Panc1 (cell line): ENCODE data around the gene CNTNAP1. TPM values are rescaled to one million over a fixed set of nuclear protein-coding genes. Genes with fewer than 3 reads are reported as not detected.
"Not testable (repeated sequence)": the region's sequence is repeated elsewhere in the genome, so short reads cannot be mapped to it uniquely, and the experiment has no call there.

ENCODE experiments used
- ATAC-seq: fragments of 200-7000 bp; cut with Tn5 transposase; 2 replicates; pipeline ENCODE4 v1.9.1; 2020; ENCODE audit warnings: mild to moderate bottlenecking, moderate library complexity
- BruUV-seq: library from RNA; stranded (reverse); fragments of 400-500 nt; replicated peaks from 2 replicates; lab custom pipeline; 2021; lab: Mats Ljungman, UMichigan
- CTCF ChIA-PET: fragments of 300-600 bp; sonication (Branson Sonifier 250); formaldehyde crosslinking; loops from one replicate; lab custom pipeline; 2022; ENCODE audit warnings: antibody characterized with exemption; lab: Charles Lee
- POLR2A ChIA-PET: fragments of 300-600 bp; sonication (Branson Sonifier 250); formaldehyde crosslinking; loops from one replicate; lab custom pipeline; 2022; ENCODE audit warnings: antibody characterized with exemption; lab: Charles Lee
- DNase-seq: peaks from one replicate; pipeline ENCODE4 v3.0.0-alpha.2; 2010; ENCODE audit warnings: low read depth, low spot score
- H3K27ac ChIP-seq: 2 replicates; pipeline ENCODE4 v1.5.1; 2011; ENCODE audit warnings: mild to moderate bottlenecking, low read length, inconsistent platforms
- H3K27me3 ChIP-seq: fragments of 200-500 bp; sonication (Bioruptor generic); 2 replicates; pipeline ENCODE4 v1.6.0; 2014; ENCODE audit warnings: low read length, inconsistent platforms; ENCODE audit not compliant: control insufficient read depth, insufficient read depth
- H3K36me3 ChIP-seq: fragments of 200-500 bp; sonication (Bioruptor generic); 2 replicates; pipeline ENCODE4 v1.5.1; 2014; ENCODE audit warnings: inconsistent platforms, mild to moderate bottlenecking, low read length, moderate library complexity; ENCODE audit not compliant: control insufficient read depth, insufficient read depth
- H3K4me1 ChIP-seq: 2 replicates; pipeline ENCODE4 v1.5.1; 2011; ENCODE audit warnings: inconsistent platforms, mild to moderate bottlenecking, low read length, moderate library complexity; ENCODE audit not compliant: control insufficient read depth, insufficient read depth
- H3K4me3 ChIP-seq, 2 experiments: 2 replicates each; pipeline ENCODE4 v1.5.1; 2011 to 2012; ENCODE audit warnings: low read depth in 2 of 2, low read length in 2 of 2, mild to moderate bottlenecking in 2 of 2, inconsistent platforms in 1 of 2, moderate library complexity in 1 of 2
- H3K9me3 ChIP-seq: fragments of 200-500 bp; sonication (Bioruptor generic); 2 replicates; pipeline ENCODE4 v1.5.1; 2014; ENCODE audit warnings: low read depth, mild to moderate bottlenecking, inconsistent platforms, low read length, moderate library complexity; ENCODE audit not compliant: control insufficient read depth, insufficient read depth
- CTCF ChIP-seq: fragments of 450-650 bp; IDR thresholded peaks from 2 replicates; pipeline ENCODE4 v1.5.1; 2017; ENCODE audit warnings: mild to moderate bottlenecking
- POLR2AphosphoS5 ChIP-seq: IDR thresholded peaks from 2 replicates; pipeline ENCODE4 v1.6.1; 2012; ENCODE audit warnings: mild to moderate bottlenecking, low read depth, low read length, moderate library complexity
- REST ChIP-seq, 2 experiments: IDR thresholded peaks; 2 replicates each; pipeline ENCODE4 v1.6.1; 2011 to 2012; ENCODE audit warnings: low read depth in 2 of 2, control low read depth in 1 of 2, low read length in 1 of 2, mild to moderate bottlenecking in 1 of 2, moderate library complexity in 1 of 2; ENCODE audit not compliant: insufficient read depth in 1 of 2
- SIN3A ChIP-seq: IDR thresholded peaks from 2 replicates; pipeline ENCODE4 v1.6.1; 2012; ENCODE audit warnings: low read depth, mild to moderate bottlenecking, low read length, moderate library complexity, borderline replicate concordance; ENCODE audit not compliant: insufficient read depth
- TCF7L2 ChIP-seq: IDR thresholded peaks from 2 replicates; pipeline ENCODE4 v1.6.1; 2011; ENCODE audit warnings: mild to moderate bottlenecking, low read depth, low read length, inconsistent platforms
- in situ Hi-C: cut with HindIII; loops from 2 replicates; pipeline ENCODE4 v1.10.0; 2016; ENCODE audit warnings: low sequenced_read_pairs, low pct_unique_long_range_greater_than_20kb
- intact Hi-C: fragments of 100-400 bp; cut with micrococcal nuclease; formaldehyde crosslinking; loops from one replicate; pipeline ENCODE4 v1.10.0; 2022; ENCODE audit not compliant: unreplicated experiment
- total RNA-seq: library from RNA; stranded (reverse); gene quantifications from one replicate; pipeline ENCODE4 v1.2.1, GENCODE V29; 2021; ENCODE audit not compliant: unreplicated experiment

Gene CNTNAP1
- total RNA-seq, 1 experiment from 2014 or later = 20.4 TPM

- DNase-seq (no peak), ATAC-seq (no peak)
- Histone ChIP-seq H3K36me3 (no peaks in the 10 kb centered on the region), H3K4me1 (peaks cover 25% of the 10 kb centered on the region), H3K4me3 (no peak overlapping the region), H3K9me3 (no peaks in the 10 kb centered on the region), H3K27me3 (no peaks in the 10 kb centered on the region), H3K27ac (no peak overlapping the region)
- POLR2A ChIA-PET = no interaction called here
- no peak for TF ChIP-seq CTCF
- TF ChIP-seq TCF7L2 = no peak
- no peak for TF ChIP-seq POLR2AphosphoS5
- no peak for TF ChIP-seq SIN3A
- CTCF ChIA-PET = interaction anchor here (0.6 kb wide), 1 partner anchor 32 kb away, joined by 3 read pairs; no protein-coding TSS in a partner anchor
- in situ Hi-C loops = no loop called here
- intact Hi-C loops = no loop called here
- BruUV-seq = no TSS peak
Observed at GRCh38 chr17:42665581-42666001, 16.7 kb upstream of the CNTNAP1 start.

GRCh38 chr17:42666126-42666525, 16.2 kb upstream of the CNTNAP1 start:
- H3K4me1 ChIP-seq = peaks cover 21% of the 10 kb centered on the region
- in situ Hi-C loops, ATAC-seq, H3K27ac ChIP-seq, H3K27me3 ChIP-seq, DNase-seq, POLR2A ChIA-PET, H3K4me3 ChIP-seq, BruUV-seq, H3K9me3 ChIP-seq, H3K36me3 ChIP-seq, intact Hi-C loops: not testable (repeated sequence)
- CTCF ChIA-PET = interaction anchor here (0.6 kb wide), 1 partner anchor 33 kb away, joined by 3 read pairs; no protein-coding TSS in a partner anchor

- in situ Hi-C loops = no loop called here
- ChIA-PET POLR2A (interaction anchor here (0.9 kb wide), 1 partner anchor 9 kb away, joined by 6 read pairs; the partner anchor contains the start of gene PLEKHH3), CTCF (interaction anchor here (0.7 kb wide), 1 partner anchor 89 kb away, joined by 3 read pairs; no protein-coding TSS in a partner anchor)
- TF ChIP-seq TCF7L2 (no peak; the same call in 1 of the 2 replicates), SIN3A (no peak), POLR2AphosphoS5 (no peak), CTCF (no peak), REST (IDR thresholded peaks at IDR 0.05; ENCODE audit: insufficient read depth in 1 of 2, low read depth in 2 of 2, low read length in 1 of 2) (no peak)
- Histone ChIP-seq H3K27ac (peak overlapping the region; percentile 84), H3K4me1 (peaks cover 21% of the 10 kb centered on the region), H3K36me3 (no peaks in the 10 kb centered on the region), H3K27me3 (no peaks in the 10 kb centered on the region), H3K9me3 (no peaks in the 10 kb centered on the region), H3K4me3 (no peak overlapping the region)
- BruUV-seq = no TSS peak
- ATAC-seq (peak; percentile 91), DNase-seq (no peak)
- intact Hi-C loops = no loop called here
Observed at GRCh38 chr17:42667088-42667951, 15.0 kb upstream of the CNTNAP1 start.
